ENCODE measurements around the gene GNL2. TPM values are rescaled to one million over a fixed set of nuclear protein-coding genes. Genes with fewer than 3 reads are reported as not detected.
A peak's percentile ranks its signal among the peaks of the same experiment; 100 is the strongest.

Gene GNL2
- total RNA-seq, 2 experiments from 2014 or later: 43.4 to 44.5 TPM

DNA sequence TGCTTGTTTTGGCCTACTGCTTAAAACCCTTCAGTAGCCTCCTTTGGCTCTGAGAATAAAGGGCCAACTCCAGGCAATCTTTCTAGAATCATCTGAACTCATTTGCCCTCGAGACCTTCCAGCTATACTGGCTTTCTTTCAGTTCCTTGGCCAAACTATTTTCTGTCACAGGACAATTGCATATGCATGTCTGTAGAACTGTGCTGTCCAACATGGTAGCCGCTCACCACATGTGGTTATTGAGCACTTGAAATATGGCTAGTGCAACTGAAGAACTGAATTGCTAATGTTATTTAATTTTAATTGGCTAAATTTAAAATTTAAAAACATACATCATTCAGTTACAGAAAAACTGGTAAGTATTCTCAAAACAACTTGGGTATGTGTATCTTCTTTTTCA lies 14.3 kb upstream of the GNL2 start:
- H3K9me3 ChIP-seq (ENCODE audit: control insufficient read depth in 1 of 2, insufficient read depth in 1 of 2, low read length in 2 of 2): no peaks in the 10 kb centered on the region
- CTCF ChIA-PET: no interaction called here
- intact Hi-C loops (cut with DNase I, micrococcal nuclease): no loop called here
- Mint-ChIP-seq H3K36me3 (ENCODE audit: low read depth) (no peaks in the 10 kb centered on the region), H3K27ac (no peak overlapping the region), H3K4me1 (ENCODE audit: low read depth) (no peaks in the 10 kb centered on the region), H3K4me3 (no peak overlapping the region), H3K27me3 (peaks cover 7% of the 10 kb centered on the region), H3K9me3 (no peaks in the 10 kb centered on the region)
- no peak overlapping the region for H3K4me3 ChIP-seq (ENCODE audit: low read length)
- no peaks in the 10 kb centered on the region for H3K4me1 ChIP-seq (ENCODE audit: insufficient read depth, low read length)
- TF ChIP-seq, protein P1, sequence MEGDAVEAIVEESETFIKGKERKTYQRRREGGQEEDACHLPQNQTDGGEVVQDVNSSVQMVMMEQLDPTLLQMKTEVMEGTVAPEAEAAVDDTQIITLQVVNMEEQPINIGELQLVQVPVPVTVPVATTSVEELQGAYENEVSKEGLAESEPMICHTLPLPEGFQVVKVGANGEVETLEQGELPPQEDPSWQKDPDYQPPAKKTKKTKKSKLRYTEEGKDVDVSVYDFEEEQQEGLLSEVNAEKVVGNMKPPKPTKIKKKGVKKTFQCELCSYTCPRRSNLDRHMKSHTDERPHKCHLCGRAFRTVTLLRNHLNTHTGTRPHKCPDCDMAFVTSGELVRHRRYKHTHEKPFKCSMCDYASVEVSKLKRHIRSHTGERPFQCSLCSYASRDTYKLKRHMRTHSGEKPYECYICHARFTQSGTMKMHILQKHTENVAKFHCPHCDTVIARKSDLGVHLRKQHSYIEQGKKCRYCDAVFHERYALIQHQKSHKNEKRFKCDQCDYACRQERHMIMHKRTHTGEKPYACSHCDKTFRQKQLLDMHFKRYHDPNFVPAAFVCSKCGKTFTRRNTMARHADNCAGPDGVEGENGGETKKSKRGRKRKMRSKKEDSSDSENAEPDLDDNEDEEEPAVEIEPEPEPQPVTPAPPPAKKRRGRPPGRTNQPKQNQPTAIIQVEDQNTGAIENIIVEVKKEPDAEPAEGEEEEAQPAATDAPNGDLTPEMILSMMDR (IDR thresholded peaks at IDR 0.05): no peak
- ATAC-seq (ENCODE audit: poor library complexity) (no peak), DNase-seq (no peak)
- no peaks in the 10 kb centered on the region for H3K36me3 ChIP-seq (ENCODE audit: insufficient read depth, low read length)
- H3K27me3 ChIP-seq (ENCODE audit: control insufficient read depth in 1 of 2, insufficient read depth in 2 of 2, low read length in 2 of 2): peaks cover 0 to 3% of the 10 kb centered on the region in 2 experiments
- H3K27ac ChIP-seq (ENCODE audit: low read depth in 1 of 2, low read length in 2 of 2): no peak overlapping the region
- POLR2A ChIA-PET: no interaction called here

DNA sequence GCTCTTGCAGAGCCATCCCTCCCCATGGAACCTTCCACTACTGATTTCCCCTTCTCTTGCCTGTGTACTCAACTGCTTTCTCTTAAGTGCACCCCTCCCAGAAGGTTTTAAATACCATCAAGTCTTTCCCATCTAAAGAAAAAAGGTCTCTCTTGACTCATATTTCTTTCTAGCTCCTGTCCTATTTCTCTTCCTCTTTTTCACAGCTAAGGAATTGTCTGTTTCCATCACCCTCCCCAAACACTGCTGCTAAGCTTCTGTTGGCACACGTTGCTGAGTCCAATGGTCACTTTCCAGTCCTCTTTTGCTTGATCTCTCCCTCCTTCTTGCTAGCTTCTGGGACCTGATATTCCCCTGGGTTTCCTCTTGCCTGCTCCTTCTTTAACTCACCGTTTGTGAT lies 13.3 kb upstream of the GNL2 start:
- Mint-ChIP-seq H3K9me3 (no peaks in the 10 kb centered on the region), H3K4me3 (no peak overlapping the region), H3K4me1 (ENCODE audit: low read depth) (no peaks in the 10 kb centered on the region), H3K27me3 (peaks cover 15% of the 10 kb centered on the region), H3K27ac (no peak overlapping the region), H3K36me3 (ENCODE audit: low read depth) (no peaks in the 10 kb centered on the region)
- TF ChIP-seq, protein P1 (IDR thresholded peaks at IDR 0.05): no peak
- no peaks in the 10 kb centered on the region for H3K27me3 ChIP-seq (ENCODE audit: control insufficient read depth in 1 of 2, insufficient read depth in 2 of 2, low read length in 2 of 2)
- intact Hi-C loops (cut with DNase I, micrococcal nuclease): no loop called here
- ATAC-seq (ENCODE audit: poor library complexity) (no peak), DNase-seq (no peak)
- no peaks in the 10 kb centered on the region for H3K4me1 ChIP-seq (ENCODE audit: insufficient read depth, low read length)
- ChIA-PET POLR2A (no interaction called here), CTCF (no interaction called here)
- no peak overlapping the region for H3K4me3 ChIP-seq (ENCODE audit: low read length)
- H3K36me3 ChIP-seq (ENCODE audit: insufficient read depth, low read length): no peaks in the 10 kb centered on the region
- H3K9me3 ChIP-seq (ENCODE audit: control insufficient read depth in 1 of 2, insufficient read depth in 1 of 2, low read length in 2 of 2): no peaks in the 10 kb centered on the region
- no peak overlapping the region for H3K27ac ChIP-seq (ENCODE audit: low read depth in 1 of 2, low read length in 2 of 2)

- Mint-ChIP-seq H3K9me3 (no peaks in the 10 kb centered on the region), H3K27me3 (peaks cover 11% of the 10 kb centered on the region), H3K36me3 (ENCODE audit: low read depth) (no peaks in the 10 kb centered on the region), H3K27ac (no peak overlapping the region), H3K4me1 (ENCODE audit: low read depth) (no peaks in the 10 kb centered on the region), H3K4me3 (no peak overlapping the region)
- no peaks in the 10 kb centered on the region for H3K27me3 ChIP-seq (ENCODE audit: control insufficient read depth in 1 of 2, insufficient read depth in 2 of 2, low read length in 2 of 2)
- H3K4me3 ChIP-seq (ENCODE audit: low read length): no peak overlapping the region
- intact Hi-C loops (cut with DNase I, micrococcal nuclease): no loop called here
- H3K4me1 ChIP-seq (ENCODE audit: insufficient read depth, low read length): peaks cover 7% of the 10 kb centered on the region
- DNase-seq (peak in 2 of 14 experiments; percentile 1 to 8), ATAC-seq (ENCODE audit: poor library complexity) (no peak)
- H3K27ac ChIP-seq (ENCODE audit: low read depth in 1 of 2, low read length in 2 of 2): no peak overlapping the region
- no peaks in the 10 kb centered on the region for H3K9me3 ChIP-seq (ENCODE audit: control insufficient read depth in 1 of 2, insufficient read depth in 1 of 2, low read length in 2 of 2)
- TF ChIP-seq, protein P1 (IDR thresholded peaks at IDR 0.05): no peak
- POLR2A ChIA-PET: no interaction called here
- no peaks in the 10 kb centered on the region for H3K36me3 ChIP-seq (ENCODE audit: insufficient read depth, low read length)
- CTCF ChIA-PET: no interaction called here
These were observed 10.9 kb upstream of the GNL2 start for GRCh38 chr1:37606481-37607263.
